Keratinocyte (primary cell): ENCODE results near the gene TMEM144. TPM values are rescaled to one million over a fixed set of nuclear protein-coding genes. Genes with fewer than 3 reads are reported as not detected.

Experiments
- DNase-seq: peaks from one replicate; pipeline ENCODE4 v3.0.0-alpha.2; 2011; ENCODE audit warnings: low read depth, missing footprints, low spot score
- FAIRE-seq: peaks from 2 replicates; lab custom pipeline; 2011; peaks lifted over from hg19 to GRCh38; lab: Jason Lieb, UNC
- H2AFZ ChIP-seq: 2 replicates; pipeline ENCODE4 v1.6.0; 2012; ENCODE audit warnings: low read length, control low read depth, inconsistent platforms; ENCODE audit not compliant: control insufficient read depth
- H3K27ac ChIP-seq: 2 replicates; pipeline ENCODE4 v1.5.1; 2011; ENCODE audit warnings: low read length; ENCODE audit not compliant: control insufficient read depth, insufficient read depth
- H3K27me3 ChIP-seq: 3 replicates; pipeline ENCODE4 v1.6.0; 2011; ENCODE audit warnings: low read length; ENCODE audit not compliant: control insufficient read depth, insufficient read depth; ENCODE audit errors: extremely low read depth
- H3K36me3 ChIP-seq, 2 experiments: 2 replicates in 1 of 2; 3 replicates in 1 of 2; pipeline ENCODE4 v1.5.1; 2011; ENCODE audit warnings: low read length in 2 of 2, mild to moderate bottlenecking in 1 of 2; ENCODE audit not compliant: control insufficient read depth in 2 of 2, insufficient read depth in 2 of 2; ENCODE audit errors: extremely low read depth in 1 of 2
- H3K4me1 ChIP-seq: 3 replicates; pipeline ENCODE4 v1.5.1; 2011; ENCODE audit warnings: low read length; ENCODE audit not compliant: control insufficient read depth, insufficient read depth; ENCODE audit errors: extremely low read depth
- H3K4me2 ChIP-seq: 3 replicates; pipeline ENCODE4 v1.6.0; 2011; ENCODE audit warnings: low read depth, low read length; ENCODE audit not compliant: control insufficient read depth, insufficient read depth; ENCODE audit errors: extremely low read depth
- H3K4me3 ChIP-seq, 3 experiments: fragments of 200-600 bp in 1 of 3; sonication (generic) in 1 of 3; 2 replicates in 2 of 3; 3 replicates in 1 of 3; pipeline ENCODE4 v1.5.1; 2011 to 2016; ENCODE audit warnings: low read length in 3 of 3, mild to moderate bottlenecking in 3 of 3, control low read depth in 2 of 3, inconsistent platforms in 1 of 3, low read depth in 1 of 3, mixed read lengths in 1 of 3, mixed run types in 1 of 3, moderate library complexity in 1 of 3; ENCODE audit not compliant: control insufficient read depth in 2 of 3, insufficient read depth in 2 of 3; ENCODE audit errors: extremely low read depth in 1 of 3
- H3K79me2 ChIP-seq: 2 replicates; pipeline ENCODE4 v1.6.0; 2012; ENCODE audit warnings: low read length; ENCODE audit not compliant: control insufficient read depth, insufficient read depth
- H3K9ac ChIP-seq: 3 replicates; pipeline ENCODE4 v1.6.0; 2011; ENCODE audit warnings: low read length; ENCODE audit not compliant: control insufficient read depth, insufficient read depth; ENCODE audit errors: extremely low read depth
- H3K9me1 ChIP-seq: 3 replicates; pipeline ENCODE4 v1.6.0; 2011; ENCODE audit warnings: low read length; ENCODE audit not compliant: control insufficient read depth, insufficient read depth; ENCODE audit errors: extremely low read depth
- H3K9me3 ChIP-seq: 2 replicates; pipeline ENCODE4 v1.5.1; 2012; ENCODE audit warnings: low read depth, low read length; ENCODE audit not compliant: control insufficient read depth
- H4K20me1 ChIP-seq: 3 replicates; pipeline ENCODE4 v1.6.0; 2011; ENCODE audit warnings: low read length; ENCODE audit not compliant: control insufficient read depth, insufficient read depth; ENCODE audit errors: extremely low read depth
- EZH2 ChIP-seq: IDR thresholded peaks from one replicate; pipeline ENCODE4 v1.6.1; 2012; ENCODE audit warnings: inconsistent platforms, mild to moderate bottlenecking, low read length, moderate library complexity
- dilution Hi-C: fragments of 300-500 bp; cut with MboI; formaldehyde crosslinking; loops from one replicate; pipeline ENCODE4 v1.7.0; 2020; ENCODE audit warnings: low sequenced_read_pairs; ENCODE audit not compliant: extremely low pct_ligation_motif_present
- polyA plus RNA-seq, 5 experiments: library from polyadenylated mRNA; depleted of rRNA in 3 of 5; stranded (reverse) in 3 of 5; stranded (forward) in 1 of 5; unstranded in 1 of 5; fragments of >200 nt; gene quantifications; 1 replicate in 1 of 5; 2 replicates in 3 of 5; 3 replicates in 1 of 5; pipeline versions ENCODE4 v1.2.1 to v1.2.3, GENCODE V29; 2011 to 2012; ENCODE audit warnings: missing spikeins in 2 of 5, low read depth in 1 of 5, low replicate concordance in 1 of 5
- TF ChIP-seq, protein P1 (sequence below), 3 experiments: IDR thresholded peaks in 1 of 3; conservative IDR thresholded peaks in 1 of 3; optimal IDR thresholded peaks in 1 of 3; 2 replicates in 2 of 3; 3 replicates in 1 of 3; pipeline versions ENCODE3 to v1.5.1; 2011; ENCODE audit warnings: low read length in 3 of 3, mild to moderate bottlenecking in 3 of 3, moderate library complexity in 2 of 3, control low read depth in 1 of 3, inconsistent platforms in 1 of 3; ENCODE audit not compliant: insufficient read depth in 2 of 3; ENCODE audit errors: extremely low read depth in 1 of 3

Gene TMEM144
- polyA plus RNA-seq, 1 donor (not counting 4 experiments of a cell fraction or from before 2014, with no cell fraction given), result 3.3 TPM

- no peak overlapping the region for H3K4me2 ChIP-seq
- H2AFZ ChIP-seq, result no peak overlapping the region
- dilution Hi-C loops, result no loop called here
- H4K20me1 ChIP-seq, result no peaks in the 10 kb centered on the region
- H3K9ac ChIP-seq, result no peak overlapping the region
- H3K36me3 ChIP-seq, result no peaks in the 10 kb centered on the region
- DNase-seq (no peak), FAIRE-seq (no peak)
- H3K79me2 ChIP-seq, result no peaks in the 10 kb centered on the region
- no peaks in the 10 kb centered on the region for H3K9me1 ChIP-seq
- no peaks in the 10 kb centered on the region for H3K4me1 ChIP-seq
- no peak for TF ChIP-seq EZH2
- TF ChIP-seq, protein P1, sequence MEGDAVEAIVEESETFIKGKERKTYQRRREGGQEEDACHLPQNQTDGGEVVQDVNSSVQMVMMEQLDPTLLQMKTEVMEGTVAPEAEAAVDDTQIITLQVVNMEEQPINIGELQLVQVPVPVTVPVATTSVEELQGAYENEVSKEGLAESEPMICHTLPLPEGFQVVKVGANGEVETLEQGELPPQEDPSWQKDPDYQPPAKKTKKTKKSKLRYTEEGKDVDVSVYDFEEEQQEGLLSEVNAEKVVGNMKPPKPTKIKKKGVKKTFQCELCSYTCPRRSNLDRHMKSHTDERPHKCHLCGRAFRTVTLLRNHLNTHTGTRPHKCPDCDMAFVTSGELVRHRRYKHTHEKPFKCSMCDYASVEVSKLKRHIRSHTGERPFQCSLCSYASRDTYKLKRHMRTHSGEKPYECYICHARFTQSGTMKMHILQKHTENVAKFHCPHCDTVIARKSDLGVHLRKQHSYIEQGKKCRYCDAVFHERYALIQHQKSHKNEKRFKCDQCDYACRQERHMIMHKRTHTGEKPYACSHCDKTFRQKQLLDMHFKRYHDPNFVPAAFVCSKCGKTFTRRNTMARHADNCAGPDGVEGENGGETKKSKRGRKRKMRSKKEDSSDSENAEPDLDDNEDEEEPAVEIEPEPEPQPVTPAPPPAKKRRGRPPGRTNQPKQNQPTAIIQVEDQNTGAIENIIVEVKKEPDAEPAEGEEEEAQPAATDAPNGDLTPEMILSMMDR (optimal IDR thresholded peaks at IDR 0.05 in 1 of 3, IDR thresholded peaks at IDR 0.05 in 1 of 3, conservative IDR thresholded peaks at IDR 0.05 in 1 of 3; ENCODE audit: extremely low read depth in 1 of 3, insufficient read depth in 2 of 3, low read length in 3 of 3), result no peak
- no peaks in the 10 kb centered on the region for H3K9me3 ChIP-seq
- no peak overlapping the region for H3K27ac ChIP-seq
- H3K4me3 ChIP-seq, result no peak overlapping the region
- H3K27me3 ChIP-seq, result no peaks in the 10 kb centered on the region
Measured at GRCh38 chr4:158292156-158292555, 81.9 kb downstream of the TMEM144 start.

DNA sequence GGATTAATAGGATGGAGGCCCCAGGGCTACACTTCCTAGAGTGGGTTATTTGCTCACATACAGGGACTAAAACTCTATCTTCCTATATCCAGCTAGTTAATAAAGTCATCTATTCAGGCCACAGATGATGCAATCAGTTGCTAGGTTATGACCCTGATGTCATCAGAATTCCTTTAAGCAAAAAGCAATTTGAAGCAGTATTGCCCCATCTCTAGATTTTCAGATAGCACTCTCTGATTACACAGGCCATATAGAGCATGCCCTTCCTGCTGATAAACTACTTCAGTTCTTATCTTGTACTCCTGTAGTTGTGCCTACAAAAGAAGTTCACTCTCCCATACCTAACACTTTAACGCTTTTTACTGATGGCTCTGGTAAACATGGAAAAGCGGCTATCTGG lies 84.8 kb downstream of the TMEM144 start:
- Histone ChIP-seq H3K79me2 (no peaks in the 10 kb centered on the region), H3K27me3 (no peaks in the 10 kb centered on the region), H3K36me3 (no peaks in the 10 kb centered on the region), H2AFZ (no peak overlapping the region), H3K9me1 (no peaks in the 10 kb centered on the region), H3K27ac (no peak overlapping the region), H3K4me3 (no peak overlapping the region), H3K4me1 (no peaks in the 10 kb centered on the region), H4K20me1 (no peaks in the 10 kb centered on the region), H3K9me3 (no peaks in the 10 kb centered on the region), H3K4me2 (no peak overlapping the region), H3K9ac (no peak overlapping the region)
- FAIRE-seq (no peak), DNase-seq (no peak)
- dilution Hi-C loops, result no loop called here
- no peak for TF ChIP-seq EZH2
- TF ChIP-seq, protein P1 (optimal IDR thresholded peaks at IDR 0.05 in 1 of 3, IDR thresholded peaks at IDR 0.05 in 1 of 3, conservative IDR thresholded peaks at IDR 0.05 in 1 of 3; ENCODE audit: extremely low read depth in 1 of 3, insufficient read depth in 2 of 3, low read length in 3 of 3), result no peak
